SK-N-SH treated with all-trans-retinoic acid at 6 μM for 48 hours (cell line): ENCODE data around the gene MAML3.

Experiments used
- ARNTL ChIP-seq: fragments of 450-650 bp; formaldehyde crosslinking; IDR thresholded peaks from 2 replicates; pipeline ENCODE4 v1.5.0; 2020; ENCODE audit warnings: low read depth, mild to moderate bottlenecking, moderate library complexity, borderline replicate concordance
- BACH2 ChIP-seq: fragments of 250-450 bp; sonication (Bioruptor Pico); IDR thresholded peaks from 2 replicates; pipeline ENCODE4 v1.9.0; 2021; ENCODE audit warnings: mild to moderate bottlenecking, borderline replicate concordance
- CSDC2 ChIP-seq: fragments of 250-450 bp; sonication (Bioruptor Pico); IDR thresholded peaks from 2 replicates; pipeline ENCODE4 v1.5.0; 2020; ENCODE audit warnings: mild to moderate bottlenecking, moderate library complexity
- PATZ1 ChIP-seq: fragments of 250-450 bp; sonication (Bioruptor Pico); IDR thresholded peaks from 2 replicates; pipeline ENCODE4 v1.8.0; 2020; ENCODE audit warnings: mild to moderate bottlenecking, moderate library complexity, borderline replicate concordance
- SNAI2 ChIP-seq: fragments of 250-450 bp; sonication (Bioruptor Pico); IDR thresholded peaks from 2 replicates; pipeline ENCODE4 v1.5.0; 2020; ENCODE audit warnings: mild to moderate bottlenecking, moderate library complexity
- ZNF565 ChIP-seq: fragments of 450-650 bp; formaldehyde crosslinking; conservative IDR thresholded peaks from 2 replicates; pipeline ENCODE4 v1.5.0; 2020; ENCODE audit warnings: low read depth, mild to moderate bottlenecking, moderate library complexity
- ZNF8 ChIP-seq: fragments of 450-650 bp; formaldehyde crosslinking; IDR thresholded peaks from 2 replicates; pipeline ENCODE4 v1.5.0; 2020; ENCODE audit warnings: mild to moderate bottlenecking, moderate library complexity
- TF ChIP-seq, protein P1 (sequence below): fragments of 250-450 bp; sonication (Bioruptor Pico); IDR thresholded peaks from 2 replicates; pipeline ENCODE4 v1.5.1; 2020; ENCODE audit warnings: low read depth, mild to moderate bottlenecking, moderate library complexity

- TF ChIP-seq ZNF8 (no peak), BACH2 (CRISPR knock-in tag) (no peak), PATZ1 (CRISPR knock-in tag) (no peak), CSDC2 (CRISPR knock-in tag) (no peak), ZNF565 (no peak), SNAI2 (CRISPR knock-in tag) (no peak), ARNTL (no peak)
- TF ChIP-seq, protein P1, sequence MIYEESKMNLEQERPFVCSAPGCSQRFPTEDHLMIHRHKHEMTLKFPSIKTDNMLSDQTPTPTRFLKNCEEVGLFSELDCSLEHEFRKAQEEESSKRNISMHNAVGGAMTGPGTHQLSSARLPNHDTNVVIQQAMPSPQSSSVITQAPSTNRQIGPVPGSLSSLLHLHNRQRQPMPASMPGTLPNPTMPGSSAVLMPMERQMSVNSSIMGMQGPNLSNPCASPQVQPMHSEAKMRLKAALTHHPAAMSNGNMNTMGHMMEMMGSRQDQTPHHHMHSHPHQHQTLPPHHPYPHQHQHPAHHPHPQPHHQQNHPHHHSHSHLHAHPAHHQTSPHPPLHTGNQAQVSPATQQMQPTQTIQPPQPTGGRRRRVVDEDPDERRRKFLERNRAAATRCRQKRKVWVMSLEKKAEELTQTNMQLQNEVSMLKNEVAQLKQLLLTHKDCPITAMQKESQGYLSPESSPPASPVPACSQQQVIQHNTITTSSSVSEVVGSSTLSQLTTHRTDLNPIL: no peak
Measured at GRCh38 chr4:139719381-139720101, 434.4 kb downstream of the MAML3 start.
